H54 (cell line): ENCODE results near the gene CISH.

Experiments
- DNase-seq: peaks from one replicate; pipeline ENCODE4 v3.0.0; 2011; ENCODE audit warnings: low spot score, mixed read lengths; ENCODE audit not compliant: insufficient read length
- FAIRE-seq: peaks from 3 replicates; lab custom pipeline; 2011; peaks lifted over from hg19 to GRCh38; lab: Jason Lieb, UNC
- POLR2A ChIP-seq: IDR thresholded peaks from 2 replicates; pipeline ENCODE4 v1.6.1; 2011; ENCODE audit warnings: low read depth, mild to moderate bottlenecking, low read length

CISH gene

GRCh38 chr3:50650018-50650417 lies 38.4 kb upstream of the CISH start:
- TF ChIP-seq POLR2A = no peak
- no peak for DNase-seq
- FAIRE-seq = no peak

GRCh38 chr3:50649451-50649931 lies 37.9 kb upstream of the CISH start:
- DNase-seq = no peak
- no peak for TF ChIP-seq POLR2A
- FAIRE-seq = no peak

DNA sequence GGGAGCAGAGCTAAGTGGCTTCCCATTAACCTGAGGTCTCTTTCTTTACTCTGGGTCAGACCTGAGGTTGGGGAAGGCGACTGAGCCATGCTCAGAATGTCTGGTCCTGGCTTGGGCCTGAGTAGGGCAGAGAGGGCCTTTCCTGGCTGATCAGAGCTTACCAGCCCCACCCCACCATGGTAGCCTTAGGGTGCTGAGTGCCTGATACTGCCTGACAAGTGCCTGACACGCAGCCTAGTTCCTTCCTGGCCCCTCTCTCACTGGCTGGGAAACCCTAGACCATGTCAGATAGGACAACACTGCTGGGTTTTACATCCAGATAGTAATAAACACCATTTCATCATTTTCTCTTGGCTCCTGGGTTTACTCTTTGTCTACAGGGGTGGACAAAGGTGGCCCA lies 37.4 kb upstream of the CISH start:
- FAIRE-seq = no peak
- DNase-seq = no peak

GRCh38 chr3:50648313-50648712 lies 36.7 kb upstream of the CISH start:
- DNase-seq (no peak), FAIRE-seq (no peak)
- TF ChIP-seq POLR2A = no peak

More for the DNA sequence above, 37.4 kb upstream of the CISH start:
- no peak for TF ChIP-seq POLR2A

DNA sequence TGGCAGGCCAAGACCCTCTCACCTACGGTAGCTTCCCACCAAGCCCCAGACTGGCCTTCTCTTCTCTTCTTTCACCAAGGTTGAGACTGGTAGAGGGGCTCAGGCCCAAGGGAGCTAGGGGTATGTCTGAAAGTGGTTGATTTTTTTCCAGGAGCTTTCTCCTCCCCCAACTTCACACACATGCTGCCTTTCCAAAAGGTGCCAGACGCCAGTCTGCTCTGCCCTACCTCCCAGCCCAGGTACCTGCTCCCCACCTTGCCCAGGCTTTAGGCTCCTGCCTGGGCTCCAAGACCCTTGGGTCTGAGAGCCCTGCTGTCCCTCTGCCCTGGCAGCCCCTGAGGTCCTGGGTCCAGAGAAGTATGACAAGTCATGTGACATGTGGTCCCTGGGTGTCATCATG lies 33.8 kb upstream of the CISH start:
- FAIRE-seq = no peak
- no peak for TF ChIP-seq POLR2A
- no peak for DNase-seq

- TF ChIP-seq POLR2A = no peak
- FAIRE-seq = no peak
- no peak for DNase-seq
Measured at GRCh38 chr3:50644561-50644960, 33.0 kb upstream of the CISH start.

GRCh38 chr3:50642382-50642781 lies 30.8 kb upstream of the CISH start:
- no peak for DNase-seq
- no peak for TF ChIP-seq POLR2A
- FAIRE-seq = no peak

DNA sequence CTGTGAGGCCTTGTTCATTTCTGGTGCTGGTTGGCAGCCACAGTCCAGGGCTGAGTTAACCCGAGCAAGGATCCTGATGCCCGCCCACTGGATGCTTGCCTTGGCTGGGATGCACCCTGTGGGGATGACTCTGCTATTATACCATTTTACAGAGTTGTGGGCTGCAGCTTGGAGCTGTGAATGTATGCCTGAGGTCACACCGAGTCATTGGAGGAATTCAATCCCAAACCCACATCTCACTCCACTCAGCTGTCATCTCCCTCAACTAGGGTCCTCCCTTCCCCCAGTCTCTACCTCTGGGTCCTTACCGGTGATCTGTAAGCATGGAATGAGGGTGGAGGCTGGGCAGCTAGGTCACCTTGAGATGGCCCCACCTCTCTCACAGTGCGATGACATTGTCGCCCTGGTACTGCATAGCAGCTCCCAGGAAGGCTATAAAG lies 27.5 kb upstream of the CISH start:
- FAIRE-seq = peak; percentile 66
- DNase-seq = peak; percentile 78
- TF ChIP-seq POLR2A = no peak

GRCh38 chr3:50637945-50638344 lies 26.4 kb upstream of the CISH start:
- FAIRE-seq (no peak), DNase-seq (no peak)
- no peak for TF ChIP-seq POLR2A

DNA sequence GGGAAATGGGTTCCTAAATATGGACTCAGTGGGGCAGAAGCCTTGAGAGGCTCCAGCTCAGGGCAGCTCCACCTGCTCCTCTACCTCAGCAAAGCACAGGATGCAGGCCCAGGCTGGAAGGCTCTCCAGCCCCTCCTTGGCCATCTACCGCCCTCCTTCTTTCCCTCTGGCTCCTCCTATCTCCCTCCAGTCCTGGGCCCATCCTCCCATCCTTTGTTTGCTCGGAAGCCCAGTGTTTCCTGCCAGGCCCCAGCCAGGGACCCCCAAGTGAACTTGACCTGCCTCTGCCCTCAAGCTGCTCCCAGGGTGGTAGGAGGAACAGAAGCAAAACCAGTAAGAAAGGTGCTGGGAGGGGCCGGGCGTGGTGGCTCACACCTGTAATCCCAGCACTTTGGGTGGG lies 25.4 kb upstream of the CISH start:
- no peak for TF ChIP-seq POLR2A
- no peak for FAIRE-seq
- no peak for DNase-seq

DNA sequence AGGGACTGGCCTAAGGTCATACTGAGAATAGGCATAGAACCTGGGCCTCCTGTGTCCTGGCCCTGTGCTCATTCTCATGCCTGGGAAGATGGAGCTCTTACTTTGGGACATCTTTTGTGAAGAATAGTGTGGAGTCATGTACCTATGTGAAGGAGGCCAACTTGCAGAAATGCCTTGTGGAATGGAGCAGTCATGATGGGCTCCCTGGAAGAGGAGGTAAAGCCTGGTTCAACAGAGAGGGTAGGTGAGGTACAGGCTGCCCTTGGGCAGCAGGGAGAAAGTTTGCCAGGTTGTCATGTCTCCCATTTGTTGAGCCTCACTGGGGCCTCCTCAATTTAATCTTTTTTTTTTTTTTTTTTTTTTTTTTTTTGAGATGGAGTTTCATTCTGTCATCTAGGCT lies 23.5 kb upstream of the CISH start:
- no peak for DNase-seq

DNA sequence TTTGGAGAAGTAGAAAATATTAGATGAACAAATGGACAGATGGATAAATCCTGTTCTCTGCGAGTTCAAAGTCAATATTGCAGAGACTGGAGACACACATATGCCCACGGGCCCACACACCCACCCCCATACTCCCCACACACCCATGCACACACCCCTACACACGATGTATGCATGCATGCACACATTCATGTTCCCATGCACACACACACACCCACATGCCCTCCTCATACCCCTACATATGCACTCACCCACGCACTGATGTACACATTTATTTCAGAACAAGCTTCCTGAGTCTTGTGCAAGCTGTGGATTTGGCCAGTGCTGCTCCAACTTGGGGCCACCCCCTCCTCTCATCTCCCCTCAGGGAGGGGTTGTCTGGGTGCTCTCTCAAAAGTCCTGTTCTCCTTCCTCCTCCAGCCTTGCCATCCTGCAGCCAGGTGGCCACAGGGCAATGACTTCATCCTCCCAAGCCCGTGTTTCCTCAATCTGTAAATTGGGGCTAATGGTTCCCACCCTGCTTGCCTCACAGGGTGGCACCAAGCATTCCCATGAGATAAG lies 21.7 kb upstream of the CISH start:
- TF ChIP-seq POLR2A = no peak
- DNase-seq (no peak), FAIRE-seq (no peak)

More for the DNA sequence above, 23.5 kb upstream of the CISH start:
- FAIRE-seq = no peak
- TF ChIP-seq POLR2A = no peak

- DNase-seq (no peak), FAIRE-seq (no peak)
- no peak for TF ChIP-seq POLR2A
Measured at GRCh38 chr3:50632450-50632849, 20.9 kb upstream of the CISH start.

DNA sequence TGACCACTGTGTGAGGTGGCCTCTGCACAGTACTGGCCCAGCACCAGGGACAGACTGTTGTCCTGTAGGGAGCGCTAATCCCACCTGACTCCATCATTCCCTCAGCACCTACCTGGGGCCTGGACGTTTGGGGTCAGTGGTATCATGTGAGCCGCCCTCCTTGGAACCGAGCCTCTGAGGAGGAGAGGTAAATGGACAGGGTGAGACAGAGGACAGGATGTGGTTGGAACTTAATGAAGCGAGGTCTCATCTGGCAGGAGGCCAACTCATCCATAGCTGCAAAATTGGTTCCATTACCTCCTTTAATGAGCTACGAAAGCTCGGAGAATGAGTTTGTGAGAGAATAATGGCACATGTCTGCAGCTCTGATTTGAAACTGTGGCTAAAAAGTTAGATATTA lies 19.3 kb upstream of the CISH start:
- no peak for FAIRE-seq
- TF ChIP-seq POLR2A = no peak
- DNase-seq = no peak

DNA sequence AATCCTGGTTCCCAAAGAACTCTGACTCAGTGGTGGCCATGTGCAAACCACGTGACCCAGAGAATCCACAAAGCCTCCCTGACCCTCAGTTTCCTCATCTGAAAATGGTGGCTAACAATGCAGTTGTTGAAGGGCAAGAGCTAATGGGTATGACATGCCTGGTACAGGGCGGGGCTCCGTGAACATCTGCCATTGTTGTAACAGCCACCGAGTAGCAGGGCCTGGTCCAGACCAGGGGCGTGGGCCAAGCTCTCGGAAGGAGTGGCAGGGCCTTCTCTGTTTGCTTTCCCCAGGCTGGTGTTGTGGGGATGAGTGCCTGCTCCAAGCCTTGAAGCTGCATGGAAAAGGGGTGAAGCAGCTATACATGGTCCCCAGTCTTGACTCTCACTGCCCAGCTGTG lies 18.8 kb upstream of the CISH start:
- TF ChIP-seq POLR2A = no peak
- DNase-seq = no peak
- no peak for FAIRE-seq

DNA sequence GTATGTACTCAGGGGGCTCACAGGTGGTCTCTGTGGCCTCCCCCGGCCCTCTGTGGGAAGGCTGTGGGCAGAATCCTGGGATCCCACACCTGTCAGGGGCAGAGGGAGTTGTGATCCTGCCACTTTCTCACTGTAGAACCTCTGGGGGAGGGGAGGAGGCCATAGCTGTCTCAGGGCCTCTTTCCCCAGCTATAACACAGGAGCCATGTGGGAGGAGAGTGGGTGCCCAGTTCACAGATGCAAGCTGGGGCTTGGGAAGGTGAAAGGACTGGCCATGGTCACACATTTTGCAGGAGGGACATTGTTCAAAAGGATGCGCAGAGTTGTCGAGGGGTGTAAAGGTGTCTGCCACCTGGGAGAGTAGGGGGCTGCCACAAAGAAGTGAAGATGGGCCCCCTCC lies 17.0 kb upstream of the CISH start:
- no peak for TF ChIP-seq POLR2A
- FAIRE-seq (no peak), DNase-seq (no peak)
